GM19468 (cell line): Measurements from ENCODE around the gene C16orf90.
"Not testable (repeated sequence)": the region's sequence is repeated elsewhere in the genome, so short reads cannot be mapped to it uniquely, and the experiment has no call there.

Experiments
- ATAC-seq: cut with Tn5 transposase; IDR thresholded peaks from one replicate; pipeline ENCODE4 v1.9.1; 2021; ENCODE audit warnings: mild to moderate bottlenecking, moderate library complexity, moderate number of reproducible peaks; ENCODE audit not compliant: unreplicated experiment; ENCODE audit errors: extremely low read depth

C16orf90 gene

DNA sequence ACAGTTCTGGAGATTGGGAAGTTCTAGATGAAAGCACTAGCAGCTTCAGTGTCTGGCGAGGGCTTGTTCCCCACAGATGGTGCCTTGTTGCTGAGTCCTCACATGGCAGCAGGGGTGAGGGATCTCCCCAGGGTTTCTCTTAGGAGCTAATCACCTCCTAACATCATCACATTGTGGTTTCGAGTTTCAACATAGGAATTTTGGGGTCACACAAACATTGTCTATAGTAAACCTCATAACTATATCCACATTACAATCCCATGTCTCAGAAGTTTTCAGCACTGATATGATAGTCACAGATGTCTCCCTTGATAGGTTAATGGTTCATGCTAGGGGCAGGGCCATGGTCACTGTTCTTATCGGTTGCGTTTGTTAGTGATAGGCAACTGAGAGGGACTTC is 19.3 kb upstream of the C16orf90 start:
- no peak for ATAC-seq

GRCh38 chr16:3513892-3514583 is 18.7 kb upstream of the C16orf90 start:
- ATAC-seq = no peak

- no peak for ATAC-seq
Observed at GRCh38 chr16:3511286-3512180, 16.2 kb upstream of the C16orf90 start.

GRCh38 chr16:3510416-3510815 is 15.1 kb upstream of the C16orf90 start:
- no peak for ATAC-seq

GRCh38 chr16:3509470-3509928 is 14.2 kb upstream of the C16orf90 start:
- no peak for ATAC-seq

DNA sequence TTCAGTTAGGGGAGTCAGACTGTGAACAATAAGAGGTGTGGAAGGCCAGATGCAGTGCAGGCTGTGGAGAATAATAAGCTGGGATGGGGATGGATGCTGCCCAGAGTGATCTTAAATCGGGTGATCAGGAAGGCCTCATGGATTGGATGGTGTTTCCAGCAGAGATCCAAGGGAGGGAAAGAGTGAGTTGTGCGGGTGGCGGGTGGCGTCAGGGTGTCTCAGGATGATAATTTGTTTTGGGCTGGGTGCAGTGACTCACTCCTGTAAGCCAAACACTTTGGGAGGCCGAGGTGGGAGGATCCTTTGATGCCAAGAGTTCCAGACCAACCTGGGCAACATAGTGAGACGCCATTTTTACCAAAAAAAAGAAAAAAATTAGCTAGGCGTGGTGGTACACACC is 13.4 kb upstream of the C16orf90 start:
- ATAC-seq = no peak

DNA sequence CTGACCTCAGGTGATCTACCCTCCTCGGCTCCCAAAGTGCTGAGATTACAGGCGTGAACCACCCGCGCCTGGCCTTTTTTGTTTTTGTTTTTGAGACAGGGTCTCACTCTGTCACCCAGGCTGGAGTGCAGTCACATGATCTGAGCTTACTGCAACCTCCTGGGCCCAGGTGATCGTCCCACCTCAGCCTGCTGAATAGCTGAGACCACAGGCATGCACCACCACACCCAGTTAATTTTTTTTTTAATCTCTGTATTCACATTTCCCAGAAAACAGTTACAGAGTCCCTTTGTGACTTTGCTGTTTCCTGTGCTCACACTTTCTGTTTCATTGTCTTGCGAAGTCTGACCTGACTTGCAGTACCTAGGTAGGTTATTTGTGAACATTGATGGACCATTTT is 8.2 kb upstream of the C16orf90 start:
- ATAC-seq = no peak

- ATAC-seq = no peak
Observed at GRCh38 chr16:3501783-3502400, 6.6 kb upstream of the C16orf90 start.

DNA sequence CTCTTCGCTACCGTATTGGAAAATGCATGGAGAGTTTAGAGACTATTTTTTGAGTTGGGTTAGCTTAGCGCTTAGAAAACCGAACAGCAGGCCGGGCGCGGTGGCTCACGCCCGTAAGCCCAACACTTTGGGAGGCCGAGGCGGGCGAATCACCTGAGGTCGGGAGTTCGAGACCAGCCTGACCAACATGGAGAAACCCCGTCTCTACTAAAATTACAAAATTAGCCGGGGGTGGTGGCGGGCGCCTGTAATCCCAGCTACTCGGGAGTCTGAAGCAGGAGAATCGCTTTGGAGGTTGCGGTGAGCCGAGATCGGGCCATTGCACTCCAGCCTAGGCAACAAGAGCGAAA is 6.1 kb upstream of the C16orf90 start:
- ATAC-seq = not testable (repeated sequence)

- ATAC-seq = no peak
Observed at GRCh38 chr16:3498988-3499387, 3.7 kb upstream of the C16orf90 start.

DNA sequence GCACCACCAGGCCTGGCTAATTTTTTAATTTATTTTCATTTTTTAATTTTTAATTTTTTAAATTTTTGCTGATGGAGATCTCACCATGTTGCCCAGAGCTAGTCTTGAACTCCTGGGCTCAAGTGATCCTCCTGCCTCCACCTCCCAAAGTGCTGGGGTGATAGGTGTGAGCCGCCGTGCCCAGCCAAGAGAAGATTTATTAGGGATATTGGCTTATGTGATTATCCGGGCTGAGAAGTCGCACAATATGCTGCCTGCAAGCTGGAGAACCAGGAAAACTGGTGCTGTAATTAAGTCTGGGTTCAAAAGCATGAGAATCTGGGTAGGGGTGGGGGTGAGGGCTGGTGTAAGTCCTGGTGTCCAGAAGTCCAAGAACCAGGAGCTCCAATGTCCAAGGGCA is 2.5 kb upstream of the C16orf90 start:
- ATAC-seq = no peak

DNA sequence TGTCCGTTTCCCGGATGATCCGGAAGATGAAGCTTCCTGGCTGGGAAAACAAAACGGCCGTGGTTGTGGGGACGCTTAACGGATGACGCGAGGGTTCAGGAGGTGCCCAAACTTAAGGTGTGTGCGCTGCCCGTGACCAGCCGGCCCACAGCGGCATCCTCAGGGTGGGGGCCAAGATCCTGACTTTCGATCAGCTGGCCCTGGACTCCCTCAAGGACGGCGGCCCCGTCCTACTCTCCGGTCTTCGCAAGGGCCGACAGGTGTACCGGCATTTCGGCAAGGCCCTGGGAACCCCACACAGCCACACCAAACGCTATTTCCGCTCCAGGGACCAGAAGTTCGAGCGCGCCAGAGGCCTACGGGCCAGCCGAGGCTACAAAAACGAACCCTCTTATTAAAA is 1.1 kb upstream of the C16orf90 start:
- ATAC-seq = no peak

- no peak for ATAC-seq
Observed at GRCh38 chr16:3494386-3494973, 809 bp downstream of the C16orf90 start.

DNA sequence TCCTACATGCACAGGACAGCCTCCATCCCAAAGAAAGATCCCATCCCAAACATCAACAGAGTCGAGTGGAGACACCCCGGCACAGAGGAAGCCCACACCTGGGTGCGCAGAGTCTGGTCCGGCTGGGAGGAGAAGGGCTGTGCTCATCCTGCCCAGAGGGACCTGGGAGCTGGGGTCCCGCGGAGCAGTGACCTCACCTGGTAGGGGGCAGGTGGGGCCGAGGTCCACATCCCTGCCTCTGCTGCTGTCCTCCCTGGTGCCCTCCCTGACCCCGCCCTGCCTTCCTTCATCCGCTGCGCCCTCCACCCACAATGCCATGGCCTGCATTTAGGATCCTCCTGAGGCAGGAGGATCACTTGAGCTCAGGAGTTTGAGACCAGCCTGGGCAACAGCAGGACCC is 2.9 kb downstream of the C16orf90 start:
- no peak for ATAC-seq

GRCh38 chr16:3490911-3491629 is 4.2 kb downstream of the C16orf90 start:
- ATAC-seq = no peak

DNA sequence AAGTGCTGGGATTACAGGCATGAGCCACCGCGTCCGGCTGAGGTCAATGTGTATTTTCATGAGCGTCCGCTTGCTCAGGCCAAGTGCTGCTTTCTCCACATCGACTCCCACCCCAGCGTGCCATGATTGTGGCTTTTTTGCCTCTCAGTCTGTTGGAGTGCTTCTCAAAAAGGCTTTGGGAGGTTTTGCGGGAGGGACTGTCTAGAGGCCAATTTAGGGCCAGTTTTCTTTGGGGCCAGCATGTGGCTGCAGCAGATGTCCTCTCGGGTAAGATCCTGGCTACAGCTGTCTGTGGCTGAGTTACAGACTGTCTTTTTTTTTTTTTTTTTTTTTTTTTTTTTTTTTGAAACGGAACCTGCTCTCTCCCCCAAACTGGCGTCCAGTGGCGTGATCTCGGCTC is 6.5 kb downstream of the C16orf90 start:
- no peak for ATAC-seq

GRCh38 chr16:3487521-3488410 is 7.5 kb downstream of the C16orf90 start:
- no peak for ATAC-seq

DNA sequence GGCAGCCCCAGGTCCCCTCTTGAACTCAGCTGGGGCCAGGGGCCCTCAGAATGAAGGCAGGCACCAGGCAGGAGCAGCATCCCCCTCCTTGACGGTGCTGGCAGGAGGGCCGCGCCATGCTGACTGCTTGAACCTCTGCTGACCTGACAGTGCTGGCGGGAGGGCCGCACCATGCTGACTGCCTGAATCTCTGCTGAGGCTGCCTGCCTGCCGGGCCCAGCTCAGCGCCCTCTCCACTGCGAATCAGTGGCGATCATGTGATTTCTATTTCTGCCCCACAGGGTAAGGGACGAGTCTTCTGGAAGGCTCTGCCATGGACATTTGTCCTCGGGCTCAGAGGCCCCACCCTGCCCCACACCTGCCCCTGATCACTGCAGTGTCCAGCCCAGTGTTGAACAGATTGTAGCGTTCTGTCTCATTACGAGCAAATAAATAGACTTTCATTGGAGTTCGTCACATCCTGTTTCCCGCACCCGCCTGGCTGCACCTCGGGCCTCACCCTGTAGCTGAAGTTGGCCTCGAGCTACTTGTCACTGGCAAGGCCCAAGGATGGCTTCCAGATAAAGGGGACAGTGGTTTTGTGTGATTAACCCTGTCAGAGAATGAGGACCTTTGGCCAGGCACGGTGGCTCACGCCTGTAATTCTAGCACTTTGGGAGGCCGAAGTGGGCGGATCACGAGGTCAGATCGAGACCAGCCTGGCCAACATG is 8.6 kb downstream of the C16orf90 start:
- no peak for ATAC-seq
